PC-3 (cell line): Measurements from ENCODE around the gene EDEM1. TPM values are rescaled to one million over a fixed set of nuclear protein-coding genes. Genes with fewer than 3 reads are reported as not detected.
"Not testable (repeated sequence)": the region's sequence is repeated elsewhere in the genome, so short reads cannot be mapped to it uniquely, and the experiment has no call there.

Experiments
- ATAC-seq: fragments of 200-7000 bp; cut with Tn5 transposase; 2 replicates; pipeline ENCODE4 v1.9.1; 2020; ENCODE audit warnings: mild to moderate bottlenecking, moderate library complexity
- BruUV-seq: library from RNA; stranded (reverse); fragments of 400-500 nt; replicated peaks from 2 replicates; lab custom pipeline; 2021; lab: Mats Ljungman, UMichigan
- CTCF ChIA-PET: fragments of 300-600 bp; sonication (Branson Sonifier 250); formaldehyde crosslinking; loops from one replicate; lab custom pipeline; 2022; ENCODE audit warnings: antibody characterized with exemption; lab: Charles Lee
- POLR2A ChIA-PET: fragments of 300-600 bp; sonication (Branson Sonifier 250); formaldehyde crosslinking; loops from one replicate; lab custom pipeline; 2022; ENCODE audit warnings: antibody characterized with exemption; ENCODE audit not compliant: unreplicated experiment; lab: Charles Lee
- DNase-seq: peaks from one replicate; pipeline ENCODE4 v3.0.0-alpha.2; 2015
- H2AFZ ChIP-seq: fragments of 300-600 bp; sonication (generic); 2 replicates; pipeline ENCODE4 v1.6.0; 2016; ENCODE audit warnings: antibody characterized with exemption, low read length
- H3F3A ChIP-seq: fragments of 300-600 bp; sonication (generic); one replicate; pipeline ENCODE4 v1.6.0; 2017; ENCODE audit warnings: antibody characterized with exemption, low read length, control low read depth, mild to moderate bottlenecking; ENCODE audit not compliant: unreplicated experiment
- H3K27ac ChIP-seq: fragments of 300-600 bp; sonication (generic); 2 replicates; pipeline ENCODE4 v1.5.1; 2016; ENCODE audit warnings: mild to moderate bottlenecking, low read length
- H3K27me3 ChIP-seq: fragments of 300-600 bp; sonication (generic); 2 replicates; pipeline ENCODE4 v1.6.1; 2016; ENCODE audit warnings: low read length, mixed read lengths
- H3K36me3 ChIP-seq: fragments of 300-600 bp; sonication (generic); 2 replicates; pipeline ENCODE4 v1.6.1; 2016; ENCODE audit warnings: low read depth, mixed run types, low read length, mixed read lengths
- H3K4me1 ChIP-seq: fragments of 300-600 bp; sonication (generic); 2 replicates; pipeline ENCODE4 v1.5.1; 2016; ENCODE audit warnings: low read length; ENCODE audit not compliant: insufficient read depth
- H3K4me2 ChIP-seq: fragments of 300-600 bp; sonication (generic); 2 replicates; pipeline ENCODE4 v1.6.0; 2016; ENCODE audit warnings: low read length
- H3K4me3 ChIP-seq: fragments of 300-600 bp; sonication (generic); 2 replicates; pipeline ENCODE4 v1.5.1; 2016; ENCODE audit warnings: mild to moderate bottlenecking, low read length, mixed read lengths
- H3K79me2 ChIP-seq: fragments of 300-600 bp; sonication (generic); 2 replicates; pipeline ENCODE4 v1.6.1; 2017; ENCODE audit warnings: low read length, mixed read lengths
- H3K9ac ChIP-seq: fragments of 300-600 bp; sonication (generic); 2 replicates; pipeline ENCODE4 v1.6.0; 2016; ENCODE audit warnings: mild to moderate bottlenecking, low read length
- H3K9me2 ChIP-seq: fragments of 300-600 bp; sonication (generic); replicated peaks from 2 replicates; pipeline ENCODE4 v1.6.1; 2016; ENCODE audit warnings: mixed run types, low read length, mixed read lengths
- H3K9me3 ChIP-seq: fragments of 300-600 bp; sonication (generic); 2 replicates; pipeline ENCODE4 v1.6.1; 2016; ENCODE audit warnings: low read length, mixed read lengths
- H4K20me1 ChIP-seq: fragments of 300-600 bp; sonication (generic); 2 replicates; pipeline ENCODE4 v1.6.1; 2016; ENCODE audit warnings: low read length, mixed read lengths
- EZH2 ChIP-seq: fragments of 300-600 bp; sonication (generic); IDR thresholded peaks from one replicate; pipeline ENCODE4 v1.6.1; 2017; ENCODE audit warnings: antibody characterized with exemption, mild to moderate bottlenecking, low read length; ENCODE audit not compliant: unreplicated experiment
- EZH2phosphoT487 ChIP-seq: fragments of 300-600 bp; sonication (generic); IDR thresholded peaks from 2 replicates; pipeline ENCODE4 v1.6.1; 2018; ENCODE audit warnings: mild to moderate bottlenecking, antibody characterized with exemption, low read length, borderline replicate concordance
- intact Hi-C: fragments of 100-400 bp; cut with micrococcal nuclease; formaldehyde crosslinking; loops from 2 replicates; pipeline ENCODE4 v1.9.0; 2023
- total RNA-seq: library from RNA; depleted of rRNA; stranded (reverse); fragments of >200 nt; gene quantifications from 2 replicates; pipeline ENCODE4 v1.2.3, GENCODE V29; 2014
- TF ChIP-seq, protein P1 (sequence below): fragments of 300-600 bp; sonication (generic); conservative IDR thresholded peaks from 2 replicates; pipeline ENCODE4 v1.5.1; 2017; ENCODE audit warnings: antibody characterized with exemption, low read depth, mild to moderate bottlenecking, low read length

EDEM1 gene
- total RNA-seq, 1 experiment from 2014 or later, result 39.4 TPM

DNA sequence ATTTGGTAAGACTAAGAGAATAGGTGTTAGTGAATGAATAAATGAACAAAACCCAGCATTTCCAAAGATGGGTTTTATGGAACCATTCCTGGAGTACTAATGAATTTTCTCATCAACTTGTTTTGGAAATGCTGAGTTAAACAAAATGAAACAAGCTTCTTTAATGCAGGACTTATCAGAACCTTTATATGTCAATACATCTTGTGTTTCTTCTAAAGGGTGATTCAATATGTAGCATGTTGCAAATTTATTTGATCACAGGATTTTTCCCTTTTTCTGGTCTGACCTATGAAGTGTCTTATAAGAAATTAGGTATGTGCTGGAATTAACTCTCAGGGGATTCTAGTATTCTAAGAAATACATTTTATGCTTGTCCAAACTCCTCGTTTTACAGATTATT lies 53.2 kb downstream of the EDEM1 start:
- Histone ChIP-seq H3K9me3 (peaks cover 4% of the 10 kb centered on the region; the same call in 1 of the 2 replicates), H3K27ac (no peak overlapping the region), H3K9me2 (no peaks in the 10 kb centered on the region), H3K4me1 (no peaks in the 10 kb centered on the region), H3K4me2 (no peak overlapping the region), H2AFZ (no peak overlapping the region), H3F3A (no peaks in the 10 kb centered on the region), H3K4me3 (no peak overlapping the region), H3K79me2 (no peaks in the 10 kb centered on the region), H3K27me3 (no peaks in the 10 kb centered on the region), H4K20me1 (no peaks in the 10 kb centered on the region), H3K9ac (no peak overlapping the region), H3K36me3 (no peaks in the 10 kb centered on the region)
- no TSS peak for BruUV-seq
- intact Hi-C loops, result no loop called here
- ChIA-PET CTCF (no interaction called here), POLR2A (no interaction called here)
- TF ChIP-seq, protein P1, sequence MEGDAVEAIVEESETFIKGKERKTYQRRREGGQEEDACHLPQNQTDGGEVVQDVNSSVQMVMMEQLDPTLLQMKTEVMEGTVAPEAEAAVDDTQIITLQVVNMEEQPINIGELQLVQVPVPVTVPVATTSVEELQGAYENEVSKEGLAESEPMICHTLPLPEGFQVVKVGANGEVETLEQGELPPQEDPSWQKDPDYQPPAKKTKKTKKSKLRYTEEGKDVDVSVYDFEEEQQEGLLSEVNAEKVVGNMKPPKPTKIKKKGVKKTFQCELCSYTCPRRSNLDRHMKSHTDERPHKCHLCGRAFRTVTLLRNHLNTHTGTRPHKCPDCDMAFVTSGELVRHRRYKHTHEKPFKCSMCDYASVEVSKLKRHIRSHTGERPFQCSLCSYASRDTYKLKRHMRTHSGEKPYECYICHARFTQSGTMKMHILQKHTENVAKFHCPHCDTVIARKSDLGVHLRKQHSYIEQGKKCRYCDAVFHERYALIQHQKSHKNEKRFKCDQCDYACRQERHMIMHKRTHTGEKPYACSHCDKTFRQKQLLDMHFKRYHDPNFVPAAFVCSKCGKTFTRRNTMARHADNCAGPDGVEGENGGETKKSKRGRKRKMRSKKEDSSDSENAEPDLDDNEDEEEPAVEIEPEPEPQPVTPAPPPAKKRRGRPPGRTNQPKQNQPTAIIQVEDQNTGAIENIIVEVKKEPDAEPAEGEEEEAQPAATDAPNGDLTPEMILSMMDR, result no peak
- TF ChIP-seq EZH2phosphoT487 (no peak), EZH2 (no peak)
- ATAC-seq, result no peak
- no peak for DNase-seq

DNA sequence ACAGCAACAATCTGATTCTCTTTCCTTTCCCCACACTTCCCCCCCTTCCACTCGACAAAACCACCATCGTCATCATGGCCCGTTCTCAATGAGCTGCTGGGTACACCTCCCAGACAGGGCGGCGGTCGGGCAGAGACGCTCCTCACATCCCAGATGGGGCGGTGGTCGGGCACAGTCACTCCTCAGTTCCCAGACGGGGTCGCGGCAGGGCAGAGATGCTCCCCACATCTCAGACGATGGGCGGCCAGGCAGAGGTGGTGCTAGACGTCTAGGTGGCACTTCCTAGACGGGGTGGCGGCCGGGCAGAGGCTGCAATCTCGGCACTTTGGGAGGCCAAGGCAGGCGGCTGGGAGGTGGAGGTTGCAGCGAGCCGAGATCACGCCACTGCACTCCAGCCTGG lies 55.3 kb downstream of the EDEM1 start:
- H3K79me2 ChIP-seq, intact Hi-C loops: not testable (repeated sequence)

DNA sequence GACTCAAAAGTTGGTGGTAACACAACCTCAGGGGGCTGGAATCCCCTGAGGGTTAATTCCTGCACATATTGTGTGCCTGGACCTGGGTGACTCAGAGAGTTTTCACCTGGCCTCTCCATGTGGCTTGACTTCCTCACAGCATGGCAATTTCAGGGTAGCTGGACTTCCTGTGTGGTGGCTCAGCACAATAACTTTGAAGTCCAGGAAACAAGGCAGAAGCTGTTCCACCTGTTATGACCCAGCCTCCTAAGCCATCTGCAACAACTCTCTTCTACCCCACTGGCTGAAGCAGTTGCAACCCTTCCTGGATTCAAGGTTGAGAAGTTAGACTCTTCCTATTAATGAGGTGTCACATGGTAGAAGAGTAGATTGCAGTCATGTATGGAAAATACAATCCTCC lies 58.4 kb downstream of the EDEM1 start:
- TF ChIP-seq, protein P1, result no peak
- TF ChIP-seq EZH2, result no peak
- TF ChIP-seq EZH2phosphoT487, result no peak
- Histone ChIP-seq H3K36me3 (no peaks in the 10 kb centered on the region), H3K9me2 (no peaks in the 10 kb centered on the region), H3K4me1 (peaks cover 3% of the 10 kb centered on the region; the same call in 1 of the 2 replicates), H3K27me3 (no peaks in the 10 kb centered on the region), H2AFZ (no peak overlapping the region), H3K4me3 (no peak overlapping the region), H3F3A (no peaks in the 10 kb centered on the region), H3K79me2 (no peaks in the 10 kb centered on the region), H3K4me2 (no peak overlapping the region), H3K9me3 (peaks cover 4% of the 10 kb centered on the region; the same call in 1 of the 2 replicates), H3K9ac (no peak overlapping the region), H3K27ac (no peak overlapping the region), H4K20me1 (no peaks in the 10 kb centered on the region)
- ChIA-PET CTCF (no interaction called here), POLR2A (no interaction called here)
- BruUV-seq, result no TSS peak
- DNase-seq, result no peak
- intact Hi-C loops, result no loop called here
- ATAC-seq, result no peak

More for the DNA sequence above, 55.3 kb downstream of the EDEM1 start:
- H3K36me3 ChIP-seq, ATAC-seq, H3F3A ChIP-seq, H3K9ac ChIP-seq, H3K9me3 ChIP-seq, H4K20me1 ChIP-seq, H3K4me2 ChIP-seq, H2AFZ ChIP-seq, BruUV-seq, H3K27ac ChIP-seq, H3K9me2 ChIP-seq, POLR2A ChIA-PET, H3K4me1 ChIP-seq, H3K4me3 ChIP-seq, CTCF ChIA-PET, H3K27me3 ChIP-seq, DNase-seq: not testable (repeated sequence)
